ENCODE data around the gene BLOC1S2. TPM values are rescaled to one million over a fixed set of nuclear protein-coding genes. Genes with fewer than 3 reads are reported as not detected.
"Not testable (repeated sequence)": the region's sequence is repeated elsewhere in the genome, so short reads cannot be mapped to it uniquely, and the experiment has no call there.

Gene BLOC1S2
- total RNA-seq, 2 donors from 2014 or later, result 4.3 to 16.1 TPM

- H3K4me3 ChIP-seq, result no peak overlapping the region
- H3K27me3 ChIP-seq, result no peaks in the 10 kb centered on the region
- no peak for ATAC-seq
- TF ChIP-seq POLR2A (IDR thresholded peaks at IDR 0.05) (no peak), CTCF (IDR thresholded peaks at IDR 0.05) (no peak)
- no peak overlapping the region for H3K27ac ChIP-seq
- no peaks in the 10 kb centered on the region for H3K36me3 ChIP-seq (replicated peaks in 1 of 2; ENCODE audit: insufficient read depth in 1 of 2, low read depth in 2 of 2)
- DNase-seq, result no peak
- H3K9me3 ChIP-seq, result no peaks in the 10 kb centered on the region
- intact Hi-C loops (cut with DNase I), result no loop called here
- no peaks in the 10 kb centered on the region for H3K4me1 ChIP-seq
Measured at GRCh38 chr10:100293066-100293465, 6.6 kb upstream of the BLOC1S2 start.

- H3K9me3 ChIP-seq; H3K27me3 ChIP-seq; H3K36me3 ChIP-seq (replicated peaks in 1 of 2; ENCODE audit: insufficient read depth in 1 of 2, low read depth in 2 of 2); H3K27ac ChIP-seq; intact Hi-C loops (cut with DNase I); H3K4me1 ChIP-seq; H3K4me3 ChIP-seq; ATAC-seq: not testable (repeated sequence)
- DNase-seq, result peak in 1 of 4 donors; percentile 54
- WGBS, 2 donors, result 36 to 57% methylated on average over 4 of the region's 4 CpGs
Measured at GRCh38 chr10:100292300-100292699, 5.8 kb upstream of the BLOC1S2 start.

- no peaks in the 10 kb centered on the region for H3K27me3 ChIP-seq
- 42 to 63% methylated on average over 3 of the region's 3 CpGs for WGBS, 2 donors
- ATAC-seq, result no peak
- TF ChIP-seq POLR2A (IDR thresholded peaks at IDR 0.05), result no peak
- no peak for TF ChIP-seq CTCF (IDR thresholded peaks at IDR 0.05)
- no peaks in the 10 kb centered on the region for H3K9me3 ChIP-seq
- H3K4me1 ChIP-seq, result peaks cover 5% of the 10 kb centered on the region
- H3K27ac ChIP-seq, result peak overlapping the region in 1 of 4 donors; percentile 43
- peak in 1 of 4 donors; percentile 34 for DNase-seq
- intact Hi-C loops (cut with DNase I), result no loop called here
- no peak overlapping the region for H3K4me3 ChIP-seq
- H3K36me3 ChIP-seq (replicated peaks in 1 of 2; ENCODE audit: insufficient read depth in 1 of 2, low read depth in 2 of 2), result no peaks in the 10 kb centered on the region
Measured at GRCh38 chr10:100291356-100291755, 4.9 kb upstream of the BLOC1S2 start.

- ATAC-seq, result no peak
- no peak for TF ChIP-seq POLR2A (IDR thresholded peaks at IDR 0.05)
- no peak for TF ChIP-seq CTCF (IDR thresholded peaks at IDR 0.05)
- 77 to 96% methylated on average over 2 of the region's 2 CpGs for WGBS, 2 donors
Measured at GRCh38 chr10:100289641-100290040, 3.2 kb upstream of the BLOC1S2 start.

GRCh38 chr10:100288196-100288595 is 1.7 kb upstream of the BLOC1S2 start:
- Histone ChIP-seq H3K36me3 (replicated peaks in 1 of 2; ENCODE audit: insufficient read depth in 1 of 2, low read depth in 2 of 2) (no peaks in the 10 kb centered on the region), H3K27me3 (no peaks in the 10 kb centered on the region), H3K27ac (no peak overlapping the region), H3K4me1 (peaks cover 17% of the 10 kb centered on the region), H3K9me3 (no peaks in the 10 kb centered on the region), H3K4me3 (no peak overlapping the region)
- DNase-seq, result no peak
- TF ChIP-seq POLR2A (IDR thresholded peaks at IDR 0.05) (no peak), CTCF (IDR thresholded peaks at IDR 0.05) (no peak)
- WGBS, 2 donors, result 64 to 65% methylated on average over 5 of the region's 5 CpGs
- intact Hi-C loops (cut with DNase I), result no loop called here
- no peak for ATAC-seq

More at GRCh38 chr10:100289641-100290040, 3.2 kb upstream of the BLOC1S2 start:
- H3K4me3 ChIP-seq, result no peak overlapping the region
- DNase-seq, result no peak
- H3K9me3 ChIP-seq, result no peaks in the 10 kb centered on the region
- intact Hi-C loops (cut with DNase I), result no loop called here
- H3K27me3 ChIP-seq, result no peaks in the 10 kb centered on the region
- no peaks in the 10 kb centered on the region for H3K36me3 ChIP-seq (replicated peaks in 1 of 2; ENCODE audit: insufficient read depth in 1 of 2, low read depth in 2 of 2)
- peaks cover 17% of the 10 kb centered on the region for H3K4me1 ChIP-seq
- H3K27ac ChIP-seq, result no peak overlapping the region
